Measurements from ENCODE around the gene SHROOM2. TPM values are rescaled to one million over a fixed set of nuclear protein-coding genes. Genes with fewer than 3 reads are reported as not detected.

SHROOM2 gene
- total RNA-seq, 1 experiment from 2014 or later = 5.3 TPM

- POLR2A ChIA-PET = no interaction called here
- DNase-seq (ENCODE audit: low read depth, low spot score) = no peak
- Histone ChIP-seq H3K27me3 (ENCODE audit: insufficient read depth, low read length) (no peaks in the 10 kb centered on the region), H3K9me3 (ENCODE audit: control insufficient read depth in 1 of 2, insufficient read depth in 1 of 2, low read depth in 1 of 2, low read length in 2 of 2) (no peaks in the 10 kb centered on the region), H3K36me3 (ENCODE audit: control insufficient read depth in 1 of 2, insufficient read depth in 2 of 2, low read length in 2 of 2) (no peaks in the 10 kb centered on the region), H3K4me1 (ENCODE audit: control insufficient read depth in 1 of 2, insufficient read depth in 2 of 2, low read length in 2 of 2) (peaks cover 23 to 32% of the 10 kb centered on the region in 2 experiments), H3K79me2 (ENCODE audit: insufficient read depth, low read length) (no peaks in the 10 kb centered on the region), H3K4me2 (ENCODE audit: low read length) (no peak overlapping the region), H4K20me1 (ENCODE audit: insufficient read depth) (no peaks in the 10 kb centered on the region), H3K9me2 (ENCODE audit: insufficient read depth) (no peaks in the 10 kb centered on the region), H3K27ac (ENCODE audit: low read depth, low read length) (no peak overlapping the region), H3K4me3 (replicated peaks in 1 of 2; ENCODE audit: low read depth in 1 of 2, low read length in 2 of 2) (no peak overlapping the region), H3K9ac (ENCODE audit: low read length) (no peak overlapping the region), H2AFZ (ENCODE audit: low read depth, low read length, poor library complexity, severe bottlenecking) (no peak overlapping the region)
- intact Hi-C loops (cut with micrococcal nuclease) = no loop called here
- no TSS peak for BruUV-seq (replicated peaks)
- CTCF ChIA-PET = no interaction called here
- no peak for TF ChIP-seq MAX (IDR thresholded peaks at IDR 0.05)
- no peak for TF ChIP-seq SP1 (IDR thresholded peaks at IDR 0.05; ENCODE audit: low read depth)
- no peak for TF ChIP-seq JUND (IDR thresholded peaks at IDR 0.05)
- TF ChIP-seq ZBTB33 (IDR thresholded peaks at IDR 0.05; ENCODE audit: extremely low read depth, insufficient replicate concordance, low read length) = no peak
- TF ChIP-seq REST (IDR thresholded peaks at IDR 0.05; ENCODE audit: low read depth) = no peak
- TF ChIP-seq CTCF (IDR thresholded peaks at IDR 0.05 in 2 of 3, conservative IDR thresholded peaks at IDR 0.05 in 1 of 3; ENCODE audit: borderline replicate concordance in 1 of 3, insufficient read depth in 1 of 3, low read depth in 2 of 3, low read length in 2 of 3) = no peak
- TF ChIP-seq CEBPB (IDR thresholded peaks at IDR 0.05; ENCODE audit: low read depth) = no peak
- no peak for TF ChIP-seq ATF3 (IDR thresholded peaks at IDR 0.05)
- TF ChIP-seq RAD21 (IDR thresholded peaks at IDR 0.05; ENCODE audit: low read depth) = no peak
- no peak for TF ChIP-seq YY1 (IDR thresholded peaks at IDR 0.05; ENCODE audit: extremely low read depth, insufficient replicate concordance, low read depth, low read length)
- no peak for TF ChIP-seq EGR1 (IDR thresholded peaks at IDR 0.05; ENCODE audit: low read depth)
- no peak for ATAC-seq
- RAD21 ChIA-PET (ENCODE audit: low non-redundant PET in 1 of 2, low total read pairs in 2 of 2, uncharacterized antibody in 2 of 2, unreplicated experiment in 2 of 2) = no interaction called here
These were observed 77.8 kb downstream of the SHROOM2 start for GRCh38 chrX:9864011-9864410.

Data from HCT116 (cell line).